MM.1S (cell line): ENCODE measurements around the gene RBM42.

ENCODE experiments used
- CTCF ChIP-seq: fragments of 300-600 bp; sonication (generic); IDR thresholded peaks from 2 replicates; pipeline ENCODE4 v1.5.1; 2016; ENCODE audit warnings: antibody characterized with exemption, low read length, mixed read lengths
- EZH2 ChIP-seq: fragments of 300-600 bp; sonication (generic); optimal IDR thresholded peaks from 2 replicates; pipeline ENCODE3; 2017; ENCODE audit warnings: low read depth, mild to moderate bottlenecking, antibody characterized with exemption, low read length, mixed read lengths
- EZH2phosphoT487 ChIP-seq: fragments of 300-600 bp; sonication (generic); IDR thresholded peaks from 2 replicates; pipeline ENCODE4 v1.6.1; 2018; ENCODE audit warnings: antibody characterized with exemption, low read length

GRCh38 chr19:35644206-35644986, 15.6 kb downstream of the RBM42 start:
- TF ChIP-seq CTCF (no peak), EZH2 (no peak), EZH2phosphoT487 (no peak)
